ENCODE measurements around the gene MKI67.

MKI67 gene

GRCh38 chr10:128056303-128057050, 69.7 kb downstream of the MKI67 start:
- TF ChIP-seq CTCF (conservative IDR thresholded peaks at IDR 0.05; ENCODE audit: control insufficient read depth, insufficient read depth, low read depth, low read length): no peak
- no peak overlapping the region for H3K4me3 ChIP-seq (ENCODE audit: control insufficient read depth, low read depth, low read length)
- DNase-seq (ENCODE audit: low read depth): no peak

- no peak for DNase-seq (ENCODE audit: low read depth)
- H3K4me3 ChIP-seq (ENCODE audit: control insufficient read depth, low read depth, low read length): no peak overlapping the region
- no peak for TF ChIP-seq CTCF (conservative IDR thresholded peaks at IDR 0.05; ENCODE audit: control insufficient read depth, insufficient read depth, low read depth, low read length)
These were observed 71.0 kb downstream of the MKI67 start for GRCh38 chr10:128055061-128055868.

DNA sequence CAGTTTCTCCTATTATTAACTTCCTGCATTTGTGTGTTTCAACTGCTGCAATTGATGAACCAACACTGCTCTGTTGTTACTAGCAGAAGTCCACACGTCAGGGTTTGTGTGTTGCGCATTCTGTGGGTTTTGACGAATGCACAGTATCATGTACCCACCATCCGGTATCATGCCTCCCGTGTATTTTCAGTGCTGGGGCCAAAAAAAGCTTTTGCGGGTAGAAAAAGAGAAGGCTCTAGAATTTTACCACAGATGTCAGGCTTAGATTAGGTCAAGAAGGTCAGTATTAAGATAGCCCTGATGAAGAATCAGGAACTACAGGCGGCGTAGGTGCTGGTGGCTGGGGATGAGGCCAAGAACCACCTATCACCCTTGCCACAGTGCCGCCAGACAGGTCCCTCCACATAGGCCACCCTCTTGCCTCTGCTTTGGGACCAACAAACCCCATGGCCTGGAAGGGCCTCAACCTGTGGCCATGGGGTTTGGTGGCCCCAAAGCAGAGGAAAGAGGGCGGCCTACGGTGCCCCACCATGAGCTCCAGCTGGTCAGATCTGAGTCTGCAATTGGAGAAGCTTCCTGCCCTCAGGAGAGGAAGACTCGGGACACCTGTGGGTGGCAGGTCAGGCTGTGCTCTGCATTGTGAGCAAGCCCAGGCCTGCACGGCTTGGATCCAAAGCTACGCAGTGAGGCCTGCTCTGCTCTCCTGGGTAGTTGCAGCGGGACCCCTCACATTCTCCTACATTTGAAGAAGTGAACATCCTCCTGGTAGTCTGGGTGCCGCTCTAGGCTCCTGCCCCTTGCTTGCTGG, 71.9 kb downstream of the MKI67 start:
- TF ChIP-seq CTCF (conservative IDR thresholded peaks at IDR 0.05; ENCODE audit: control insufficient read depth, insufficient read depth, low read depth, low read length): no peak

GRCh38 chr10:128053356-128053755, 72.9 kb downstream of the MKI67 start:
- H3K4me3 ChIP-seq (ENCODE audit: control insufficient read depth, low read depth, low read length): no peak overlapping the region
- no peak for TF ChIP-seq CTCF (conservative IDR thresholded peaks at IDR 0.05; ENCODE audit: control insufficient read depth, insufficient read depth, low read depth, low read length)
- DNase-seq (ENCODE audit: low read depth): no peak

More for the DNA sequence above, 71.9 kb downstream of the MKI67 start:
- DNase-seq (ENCODE audit: low read depth): no peak
- H3K4me3 ChIP-seq (ENCODE audit: control insufficient read depth, low read depth, low read length): no peak overlapping the region

DNA sequence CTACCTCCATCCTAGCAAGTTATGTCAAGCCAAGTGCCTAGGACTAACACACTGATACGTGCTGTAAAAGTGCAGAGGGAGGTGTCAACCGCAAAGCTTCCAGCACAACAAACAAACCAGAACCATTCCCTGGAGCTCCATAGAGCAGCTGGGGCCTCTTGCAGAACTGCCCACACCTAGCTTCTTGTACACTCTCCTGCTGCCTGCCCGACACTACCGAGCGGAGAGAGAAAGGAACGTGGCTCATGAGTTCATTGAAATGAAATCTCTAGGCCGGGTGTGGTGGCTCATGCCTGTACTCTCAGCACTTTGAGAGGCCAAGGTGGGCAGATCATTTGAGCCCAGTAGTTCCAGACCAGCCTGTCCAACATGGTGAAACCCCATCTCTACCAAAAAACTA, 73.5 kb downstream of the MKI67 start:
- no peak for TF ChIP-seq CTCF (conservative IDR thresholded peaks at IDR 0.05; ENCODE audit: control insufficient read depth, insufficient read depth, low read depth, low read length)
- DNase-seq (ENCODE audit: low read depth): no peak
- no peak overlapping the region for H3K4me3 ChIP-seq (ENCODE audit: control insufficient read depth, low read depth, low read length)

DNA sequence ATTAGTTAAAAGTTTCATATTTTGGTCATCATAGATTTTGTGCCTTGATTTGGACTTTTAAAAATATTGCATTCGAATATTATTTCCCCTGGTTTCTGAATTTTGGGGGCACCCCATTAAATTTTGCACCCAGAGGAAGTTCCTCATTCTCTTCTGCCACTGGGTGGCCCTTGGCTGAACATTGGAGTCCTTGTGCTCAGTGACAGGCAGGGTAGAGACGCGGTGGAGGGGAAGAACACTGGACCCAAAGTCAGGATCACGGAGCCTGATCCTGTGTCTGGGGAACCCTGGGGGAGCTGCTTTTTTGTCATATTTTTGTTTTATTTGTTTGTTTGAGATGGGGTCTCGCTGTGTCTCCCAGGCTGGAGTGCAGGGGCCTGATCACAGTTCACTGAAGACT, 74.7 kb downstream of the MKI67 start:
- no peak for DNase-seq (ENCODE audit: low read depth)
- TF ChIP-seq CTCF (conservative IDR thresholded peaks at IDR 0.05; ENCODE audit: control insufficient read depth, insufficient read depth, low read depth, low read length): no peak
- no peak overlapping the region for H3K4me3 ChIP-seq (ENCODE audit: control insufficient read depth, low read depth, low read length)

Data from fibroblast of mammary gland (primary cell).